Measurements from ENCODE around the gene TXNDC11. TPM values are rescaled to one million over a fixed set of nuclear protein-coding genes. Genes with fewer than 3 reads are reported as not detected.

Gene TXNDC11
- total RNA-seq, 1 experiment from 2014 or later = 17.6 TPM

DNA sequence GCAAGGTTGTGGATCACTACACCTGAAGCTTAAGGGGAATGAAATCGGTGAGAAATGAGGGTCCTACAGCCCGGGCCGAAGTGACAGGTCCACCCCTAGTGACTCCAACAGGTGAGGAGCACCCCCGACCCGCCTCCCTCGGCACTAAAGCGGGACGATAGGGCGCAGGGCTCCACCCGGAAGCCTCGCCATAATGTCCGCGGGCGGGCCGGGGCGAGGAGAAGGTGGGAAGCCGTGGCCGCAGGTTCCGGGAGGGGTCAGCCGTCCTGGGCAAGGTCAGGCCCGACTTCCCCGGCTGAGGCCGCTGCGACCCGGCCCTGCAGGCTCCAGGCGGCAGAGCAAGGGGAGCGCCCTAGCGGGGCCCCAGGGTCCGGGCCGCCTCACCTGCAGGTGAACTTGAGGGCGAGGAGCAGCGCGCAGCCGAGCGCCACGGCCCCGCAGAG is 543 bp downstream of the TXNDC11 start:
- Histone ChIP-seq H3K4me1 (ENCODE audit: insufficient read depth, low read length, poor library complexity, severe bottlenecking) (peaks cover 12% of the 10 kb centered on the region), H3K4me3 (ENCODE audit: low read depth, low read length, poor library complexity, severe bottlenecking) (peak overlapping the region; percentile 79), H3K27ac (ENCODE audit: low read depth, low read length, poor library complexity, severe bottlenecking) (peak overlapping the region; percentile 87), H3K27me3 (replicated peaks; ENCODE audit: insufficient read depth, low read depth, low read length, poor library complexity) (no peaks in the 10 kb centered on the region), H3K36me3 (ENCODE audit: insufficient read depth, low read length, poor library complexity, severe bottlenecking) (no peaks in the 10 kb centered on the region), H3K9me3 (ENCODE audit: low read depth, low read length, poor library complexity, severe bottlenecking) (no peaks in the 10 kb centered on the region)
- TF ChIP-seq CTCF (conservative IDR thresholded peaks at IDR 0.05; ENCODE audit: low read depth, low read length) (no peak), EZH2 (IDR thresholded peaks at IDR 0.05; ENCODE audit: borderline replicate concordance, low read depth, low read length, poor library complexity, severe bottlenecking) (no peak)
- BruUV-seq (replicated peaks) = no TSS peak
- intact Hi-C loops (cut with micrococcal nuclease; ENCODE audit: unreplicated experiment) = no loop called here
- ChIA-PET CTCF (no interaction called here), POLR2A (ENCODE audit: low non-redundant PET) (interaction anchor here (0.6 to 0.8 kb wide), 3 partner anchors 26 to 339 kb away, joined by 3 to 8 read pairs (median 4); no protein-coding TSS in a partner anchor)
- peak; percentile 18 for DNase-seq (ENCODE audit: low spot score)

GRCh38 chr16:11740567-11740966 is 2.1 kb downstream of the TXNDC11 start:
- no TSS peak for BruUV-seq (replicated peaks)
- no peaks in the 10 kb centered on the region for H3K9me3 ChIP-seq (ENCODE audit: low read depth, low read length, poor library complexity, severe bottlenecking)
- peak overlapping the region; percentile 17 for H3K27ac ChIP-seq (ENCODE audit: low read depth, low read length, poor library complexity, severe bottlenecking)
- no peak for TF ChIP-seq CTCF (conservative IDR thresholded peaks at IDR 0.05; ENCODE audit: low read depth, low read length)
- no peak for TF ChIP-seq EZH2 (IDR thresholded peaks at IDR 0.05; ENCODE audit: borderline replicate concordance, low read depth, low read length, poor library complexity, severe bottlenecking)
- H3K4me3 ChIP-seq (ENCODE audit: low read depth, low read length, poor library complexity, severe bottlenecking) = no peak overlapping the region
- H3K36me3 ChIP-seq (ENCODE audit: insufficient read depth, low read length, poor library complexity, severe bottlenecking) = peaks cover 15% of the 10 kb centered on the region
- peaks cover 12% of the 10 kb centered on the region for H3K4me1 ChIP-seq (ENCODE audit: insufficient read depth, low read length, poor library complexity, severe bottlenecking)
- H3K27me3 ChIP-seq (replicated peaks; ENCODE audit: insufficient read depth, low read depth, low read length, poor library complexity) = no peaks in the 10 kb centered on the region
- intact Hi-C loops (cut with micrococcal nuclease; ENCODE audit: unreplicated experiment) = no loop called here
- POLR2A ChIA-PET (ENCODE audit: low non-redundant PET) = no interaction called here
- CTCF ChIA-PET = no interaction called here
- DNase-seq (ENCODE audit: low spot score) = peak; percentile 36

GRCh38 chr16:11738742-11739544 is 3.7 kb downstream of the TXNDC11 start:
- BruUV-seq (replicated peaks) = no TSS peak
- no peak overlapping the region for H3K27ac ChIP-seq (ENCODE audit: low read depth, low read length, poor library complexity, severe bottlenecking)
- peaks cover 29% of the 10 kb centered on the region for H3K36me3 ChIP-seq (ENCODE audit: insufficient read depth, low read length, poor library complexity, severe bottlenecking)
- TF ChIP-seq EZH2 (IDR thresholded peaks at IDR 0.05; ENCODE audit: borderline replicate concordance, low read depth, low read length, poor library complexity, severe bottlenecking) (no peak), CTCF (conservative IDR thresholded peaks at IDR 0.05; ENCODE audit: low read depth, low read length) (no peak)
- DNase-seq (ENCODE audit: low spot score) = no peak
- ChIA-PET POLR2A (ENCODE audit: low non-redundant PET) (no interaction called here), CTCF (no interaction called here)
- H3K4me3 ChIP-seq (ENCODE audit: low read depth, low read length, poor library complexity, severe bottlenecking) = no peak overlapping the region
- H3K27me3 ChIP-seq (replicated peaks; ENCODE audit: insufficient read depth, low read depth, low read length, poor library complexity) = no peaks in the 10 kb centered on the region
- intact Hi-C loops (cut with micrococcal nuclease; ENCODE audit: unreplicated experiment) = no loop called here
- peaks cover 12% of the 10 kb centered on the region for H3K4me1 ChIP-seq (ENCODE audit: insufficient read depth, low read length, poor library complexity, severe bottlenecking)
- no peaks in the 10 kb centered on the region for H3K9me3 ChIP-seq (ENCODE audit: low read depth, low read length, poor library complexity, severe bottlenecking)
